Measurements from ENCODE around the gene OPN1LW.

DNA sequence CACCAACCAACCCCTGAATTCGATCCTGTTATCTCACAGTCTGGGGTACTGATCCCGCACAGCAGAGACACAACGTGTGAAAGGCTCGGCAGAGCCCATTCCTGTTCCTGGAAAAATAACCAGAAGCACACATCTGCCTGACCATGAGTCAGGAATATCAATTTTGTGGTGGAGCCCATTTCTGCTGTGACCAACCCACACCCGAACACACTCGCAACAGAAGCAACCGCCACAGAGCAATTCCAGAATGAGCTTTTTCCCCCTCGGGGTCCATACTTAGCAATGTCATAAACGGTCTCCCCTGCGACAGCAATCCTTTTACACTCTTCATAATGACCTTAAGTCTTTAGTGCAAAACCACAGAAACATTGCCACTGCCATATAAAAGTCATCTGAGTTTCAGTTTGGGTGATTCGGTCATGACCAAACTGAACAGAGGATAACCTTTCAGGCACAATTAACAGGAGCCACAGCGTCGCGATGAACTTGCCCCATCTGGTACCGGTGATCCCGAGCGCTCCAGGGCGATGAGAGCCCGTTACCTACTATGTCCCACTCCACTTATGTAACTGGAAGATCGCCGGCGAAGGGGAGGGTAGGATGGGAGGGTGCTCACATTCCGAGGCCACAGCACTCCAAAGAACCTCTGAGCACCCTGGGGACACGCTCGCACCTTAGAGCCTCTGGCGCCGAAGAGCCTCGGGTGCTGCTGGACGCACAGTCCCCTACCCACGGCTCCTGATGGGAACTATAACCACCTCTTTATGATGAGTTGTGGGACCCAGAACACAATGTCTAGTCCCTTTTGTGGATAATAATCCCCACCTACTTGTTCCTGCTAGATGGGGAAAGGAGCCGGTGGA lies 47.7 kb upstream of the OPN1LW start:
- TF ChIP-seq, protein P1, sequence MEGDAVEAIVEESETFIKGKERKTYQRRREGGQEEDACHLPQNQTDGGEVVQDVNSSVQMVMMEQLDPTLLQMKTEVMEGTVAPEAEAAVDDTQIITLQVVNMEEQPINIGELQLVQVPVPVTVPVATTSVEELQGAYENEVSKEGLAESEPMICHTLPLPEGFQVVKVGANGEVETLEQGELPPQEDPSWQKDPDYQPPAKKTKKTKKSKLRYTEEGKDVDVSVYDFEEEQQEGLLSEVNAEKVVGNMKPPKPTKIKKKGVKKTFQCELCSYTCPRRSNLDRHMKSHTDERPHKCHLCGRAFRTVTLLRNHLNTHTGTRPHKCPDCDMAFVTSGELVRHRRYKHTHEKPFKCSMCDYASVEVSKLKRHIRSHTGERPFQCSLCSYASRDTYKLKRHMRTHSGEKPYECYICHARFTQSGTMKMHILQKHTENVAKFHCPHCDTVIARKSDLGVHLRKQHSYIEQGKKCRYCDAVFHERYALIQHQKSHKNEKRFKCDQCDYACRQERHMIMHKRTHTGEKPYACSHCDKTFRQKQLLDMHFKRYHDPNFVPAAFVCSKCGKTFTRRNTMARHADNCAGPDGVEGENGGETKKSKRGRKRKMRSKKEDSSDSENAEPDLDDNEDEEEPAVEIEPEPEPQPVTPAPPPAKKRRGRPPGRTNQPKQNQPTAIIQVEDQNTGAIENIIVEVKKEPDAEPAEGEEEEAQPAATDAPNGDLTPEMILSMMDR (IDR thresholded peaks at IDR 0.05; ENCODE audit: low read length): no peak
- TF ChIP-seq EZH2 (optimal IDR thresholded peaks at IDR 0.05; ENCODE audit: low read depth, low read length): no peak
